A673 (cell line): Measurements from ENCODE around the gene JPH2. TPM values are rescaled to one million over a fixed set of nuclear protein-coding genes. Genes with fewer than 3 reads are reported as not detected.

Experiments
- BruUV-seq: library from RNA; stranded (reverse); fragments of 400-500 nt; replicated peaks from 2 replicates; lab custom pipeline; 2021; lab: Mats Ljungman, UMichigan
- CTCF ChIA-PET: fragments of 300-600 bp; sonication (Branson Sonifier 250); formaldehyde crosslinking; loops from one replicate; lab custom pipeline; 2022; ENCODE audit warnings: antibody characterized with exemption; lab: Charles Lee
- POLR2A ChIA-PET: fragments of 300-600 bp; sonication (Branson Sonifier 250); formaldehyde crosslinking; loops from one replicate; lab custom pipeline; 2022; ENCODE audit warnings: antibody characterized with exemption; ENCODE audit not compliant: low non-redundant PET; lab: Charles Lee
- DNase-seq: peaks from one replicate; pipeline ENCODE4 v3.0.0-alpha.2; 2015; ENCODE audit warnings: low spot score
- H3K27ac ChIP-seq: fragments of 200-600 bp; sonication (generic); 2 replicates; pipeline ENCODE4 v1.5.1; 2016; ENCODE audit warnings: mixed run types, low read depth, mild to moderate bottlenecking, mixed read lengths, antibody characterized with exemption, low read length; ENCODE audit not compliant: poor library complexity, severe bottlenecking
- H3K27me3 ChIP-seq: fragments of 200-600 bp; sonication (generic); replicated peaks from 2 replicates; pipeline ENCODE4 v1.6.1; 2017; ENCODE audit warnings: mixed run types, low read depth, mild to moderate bottlenecking, mixed read lengths, antibody characterized with exemption, low read length; ENCODE audit not compliant: insufficient read depth, poor library complexity
- H3K36me3 ChIP-seq: fragments of 200-600 bp; sonication (generic); 2 replicates; pipeline ENCODE4 v1.6.1; 2016; ENCODE audit warnings: mixed run types, mild to moderate bottlenecking, mixed read lengths, antibody characterized with exemption, low read length; ENCODE audit not compliant: insufficient read depth, poor library complexity, severe bottlenecking
- H3K4me1 ChIP-seq: fragments of 200-600 bp; sonication (generic); 2 replicates; pipeline ENCODE4 v1.6.1; 2017; ENCODE audit warnings: mixed run types, mild to moderate bottlenecking, mixed read lengths, antibody characterized with exemption, low read length; ENCODE audit not compliant: insufficient read depth, poor library complexity, severe bottlenecking
- H3K4me3 ChIP-seq: fragments of 200-600 bp; sonication (generic); 2 replicates; pipeline ENCODE4 v1.5.1; 2016; ENCODE audit warnings: low read depth, mixed run types, mild to moderate bottlenecking, mixed read lengths, low read length; ENCODE audit not compliant: poor library complexity, severe bottlenecking
- H3K9me3 ChIP-seq: fragments of 200-600 bp; sonication (generic); 2 replicates; pipeline ENCODE4 v1.6.1; 2016; ENCODE audit warnings: mixed run types, low read depth, mild to moderate bottlenecking, mixed read lengths, antibody characterized with exemption, low read length; ENCODE audit not compliant: poor library complexity, severe bottlenecking
- EZH2 ChIP-seq: fragments of 200-600 bp; sonication (generic); IDR thresholded peaks from 2 replicates; pipeline ENCODE4 v1.6.1; 2017; ENCODE audit warnings: borderline replicate concordance, low read depth, mild to moderate bottlenecking, mixed read lengths, antibody characterized with exemption, low read length; ENCODE audit not compliant: poor library complexity, severe bottlenecking
- intact Hi-C: fragments of 100-400 bp; cut with micrococcal nuclease; formaldehyde crosslinking; loops from one replicate; pipeline ENCODE4 v1.10.0; 2022; ENCODE audit not compliant: unreplicated experiment
- total RNA-seq: library from RNA; stranded (reverse); gene quantifications from 2 replicates; pipeline ENCODE4 v1.2.3, GENCODE V29; 2021
- TF ChIP-seq, protein P1 (sequence below): fragments of 300-800, 200-600 bp; sonication (generic); conservative IDR thresholded peaks from 2 replicates; pipeline ENCODE4 v1.5.1; 2017; ENCODE audit warnings: low read depth, mild to moderate bottlenecking, antibody characterized with exemption, low read length, moderate library complexity, mixed read lengths

The JPH2 gene
- total RNA-seq, 1 experiment from 2014 or later, result 1.1 TPM

GRCh38 chr20:44068316-44069201 lies 118.4 kb downstream of the JPH2 start:
- intact Hi-C loops, result no loop called here
- no peak for TF ChIP-seq EZH2
- TF ChIP-seq, protein P1, sequence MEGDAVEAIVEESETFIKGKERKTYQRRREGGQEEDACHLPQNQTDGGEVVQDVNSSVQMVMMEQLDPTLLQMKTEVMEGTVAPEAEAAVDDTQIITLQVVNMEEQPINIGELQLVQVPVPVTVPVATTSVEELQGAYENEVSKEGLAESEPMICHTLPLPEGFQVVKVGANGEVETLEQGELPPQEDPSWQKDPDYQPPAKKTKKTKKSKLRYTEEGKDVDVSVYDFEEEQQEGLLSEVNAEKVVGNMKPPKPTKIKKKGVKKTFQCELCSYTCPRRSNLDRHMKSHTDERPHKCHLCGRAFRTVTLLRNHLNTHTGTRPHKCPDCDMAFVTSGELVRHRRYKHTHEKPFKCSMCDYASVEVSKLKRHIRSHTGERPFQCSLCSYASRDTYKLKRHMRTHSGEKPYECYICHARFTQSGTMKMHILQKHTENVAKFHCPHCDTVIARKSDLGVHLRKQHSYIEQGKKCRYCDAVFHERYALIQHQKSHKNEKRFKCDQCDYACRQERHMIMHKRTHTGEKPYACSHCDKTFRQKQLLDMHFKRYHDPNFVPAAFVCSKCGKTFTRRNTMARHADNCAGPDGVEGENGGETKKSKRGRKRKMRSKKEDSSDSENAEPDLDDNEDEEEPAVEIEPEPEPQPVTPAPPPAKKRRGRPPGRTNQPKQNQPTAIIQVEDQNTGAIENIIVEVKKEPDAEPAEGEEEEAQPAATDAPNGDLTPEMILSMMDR, result peak; percentile 29; the same call in 1 of the 2 replicates
- BruUV-seq, result no TSS peak
- peaks cover 30% of the 10 kb centered on the region for H3K36me3 ChIP-seq
- peak overlapping the region; percentile 14 for H3K27ac ChIP-seq
- H3K9me3 ChIP-seq, result no peaks in the 10 kb centered on the region
- peak; percentile 35 for DNase-seq
- ChIA-PET POLR2A (interaction anchor here (0.6 kb wide), 1 partner anchor 121 kb away, joined by 3 read pairs; no protein-coding TSS in a partner anchor), CTCF (interaction anchor here (0.6 to 0.7 kb wide), 2 partner anchors 48 to 143 kb away, joined by 7 to 10 read pairs; no protein-coding TSS in a partner anchor)
- H3K4me3 ChIP-seq, result no peak overlapping the region
- H3K27me3 ChIP-seq, result no peaks in the 10 kb centered on the region
- H3K4me1 ChIP-seq, result no peaks in the 10 kb centered on the region

DNA sequence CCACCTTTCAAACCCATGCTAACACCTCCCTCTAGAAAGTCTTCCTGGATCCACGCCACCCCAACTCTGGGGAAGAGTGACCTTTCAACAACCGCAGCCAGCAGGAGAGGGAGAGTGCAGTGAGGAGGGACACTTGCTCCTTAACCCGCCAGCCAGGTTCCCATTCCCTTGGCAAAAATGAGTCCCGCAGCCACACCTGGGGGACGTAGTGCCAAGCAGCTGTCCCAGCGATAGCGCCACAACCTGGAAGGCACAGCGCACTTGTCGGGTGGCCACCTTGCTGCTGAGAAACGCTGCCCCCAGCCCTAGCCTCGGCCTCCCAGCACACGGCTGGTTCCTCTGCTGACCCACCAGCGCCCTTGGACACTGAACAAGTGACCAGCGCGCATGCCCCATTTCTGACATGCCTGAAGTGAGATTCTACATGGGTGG lies 119.3 kb downstream of the JPH2 start:
- intact Hi-C loops, result no loop called here
- ChIA-PET POLR2A (interaction anchor here (0.6 kb wide), 1 partner anchor 120 kb away, joined by 3 read pairs; no protein-coding TSS in a partner anchor), CTCF (interaction anchor here (0.6 to 0.7 kb wide), 2 partner anchors 49 to 142 kb away, joined by 7 to 10 read pairs; no protein-coding TSS in a partner anchor)
- no peak overlapping the region for H3K27ac ChIP-seq
- no peaks in the 10 kb centered on the region for H3K9me3 ChIP-seq
- no peak overlapping the region for H3K4me3 ChIP-seq
- no peaks in the 10 kb centered on the region for H3K27me3 ChIP-seq
- H3K36me3 ChIP-seq, result peaks cover 30% of the 10 kb centered on the region
- H3K4me1 ChIP-seq, result no peaks in the 10 kb centered on the region
- TF ChIP-seq, protein P1, result no peak
- TF ChIP-seq EZH2, result no peak
- BruUV-seq, result no TSS peak
- DNase-seq, result no peak

GRCh38 chr20:44066645-44067606 lies 120.1 kb downstream of the JPH2 start:
- Histone ChIP-seq H3K4me3 (no peak overlapping the region), H3K9me3 (no peaks in the 10 kb centered on the region), H3K27me3 (no peaks in the 10 kb centered on the region), H3K4me1 (no peaks in the 10 kb centered on the region), H3K27ac (no peak overlapping the region), H3K36me3 (peaks cover 30% of the 10 kb centered on the region)
- intact Hi-C loops, result no loop called here
- no TSS peak for BruUV-seq
- no peak for DNase-seq
- ChIA-PET POLR2A (no interaction called here), CTCF (no interaction called here)
- TF ChIP-seq EZH2, result no peak
- TF ChIP-seq, protein P1, result no peak
